Small intestine (tissue), 7 donors: Measurements from ENCODE around the gene GRHL3. TPM values are rescaled to one million over a fixed set of nuclear protein-coding genes. Genes with fewer than 3 reads are reported as not detected.

ENCODE experiments used
- DNase-seq, 2 donors: peaks; one replicate each; pipeline versions ENCODE4 v3.0.0 to v3.0.0-alpha.2; 2013
- FAIRE-seq: peaks from 2 replicates; lab custom pipeline; 2012; peaks lifted over from hg19 to GRCh38; lab: Jason Lieb, UNC
- H3K27ac ChIP-seq, 3 donors: one replicate each; pipeline ENCODE4 v1.5.1; 2013; ENCODE audit warnings: low read length in 2 of 3, mild to moderate bottlenecking in 2 of 3, control low read depth in 1 of 3, inconsistent platforms in 1 of 3, low read depth in 1 of 3, moderate library complexity in 1 of 3
- H3K27me3 ChIP-seq, 3 donors: one replicate each; pipeline ENCODE4 v1.6.1; 2013; ENCODE audit warnings: low read length in 3 of 3, inconsistent platforms in 1 of 3; ENCODE audit not compliant: control insufficient read depth in 3 of 3, insufficient read depth in 3 of 3
- H3K36me3 ChIP-seq, 3 donors: one replicate each; pipeline ENCODE4 v1.6.1; 2013; ENCODE audit warnings: low read length in 3 of 3, inconsistent platforms in 1 of 3, low read depth in 1 of 3, mild to moderate bottlenecking in 1 of 3, moderate library complexity in 1 of 3; ENCODE audit not compliant: control insufficient read depth in 3 of 3, insufficient read depth in 2 of 3
- H3K4me1 ChIP-seq, 3 donors: one replicate each; pipeline ENCODE4 v1.6.1; 2013; ENCODE audit warnings: low read length in 2 of 3, inconsistent platforms in 1 of 3, low read depth in 1 of 3, mild to moderate bottlenecking in 1 of 3, moderate library complexity in 1 of 3; ENCODE audit not compliant: control insufficient read depth in 3 of 3, insufficient read depth in 2 of 3
- H3K4me3 ChIP-seq, 3 donors: one replicate each; pipeline ENCODE4 v1.5.1; 2013; ENCODE audit warnings: low read length in 3 of 3, control low read depth in 1 of 3, inconsistent platforms in 1 of 3, low read depth in 1 of 3, mild to moderate bottlenecking in 1 of 3, moderate library complexity in 1 of 3
- H3K9me3 ChIP-seq, 2 donors: one replicate each; pipeline ENCODE4 v1.6.1; 2013; ENCODE audit warnings: low read depth in 1 of 2, low read length in 1 of 2; ENCODE audit not compliant: control insufficient read depth in 2 of 2, insufficient read depth in 1 of 2
- WGBS, 3 donors: extraction: QIAGEN DNeasy Blood & Tissue Kit; methylation state at CpG; one replicate each; pipeline ENCODE4 v1.1.7; 2013; 5-methylcytosine and 5-hydroxymethylcytosine counted together
- polyA plus RNA-seq, 4 donors: library from polyadenylated mRNA; stranded (reverse) in 3 of 4; unstranded in 1 of 4; fragments of 200-250 nt in 3 of 4; fragments of 120-200 nt in 1 of 4; gene quantifications; one replicate each; pipeline versions ENCODE4 v1.2.1 to v1.2.3, GENCODE V29; 2013
- donor health status: healthy with polysubstance abuse.
- donor health status: control.
- donor health status: control.
- donor health status: Bipolar disorder and iron deficiency.
- donor health status: healthy.

GRHL3 gene
- polyA plus RNA-seq, 4 donors, result 0.28 to 0.67 (median 0.31) TPM; not detected in 1

DNA sequence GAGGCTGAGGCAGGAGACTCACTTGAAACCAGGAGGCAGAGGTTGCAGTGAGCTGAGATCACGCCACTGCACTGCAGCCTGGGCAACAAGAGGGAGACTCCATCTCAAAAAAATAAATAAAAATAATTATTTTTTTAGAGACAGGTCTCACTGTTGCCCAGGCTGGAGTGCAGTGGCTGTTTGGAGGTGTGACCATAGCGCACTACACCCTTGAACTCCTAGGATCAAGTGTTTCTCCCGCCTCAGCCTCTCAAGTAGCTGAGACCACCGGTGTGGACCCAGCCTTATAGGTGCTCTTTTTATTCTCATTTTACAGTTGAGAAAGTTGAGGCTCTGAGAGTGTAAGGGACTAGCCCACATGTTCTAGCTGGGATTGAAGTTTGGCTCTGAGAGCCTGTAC is 15.6 kb upstream of the GRHL3 start:
- no peaks in the 10 kb centered on the region for H3K9me3 ChIP-seq
- no peak overlapping the region for H3K4me3 ChIP-seq
- no peak for DNase-seq
- FAIRE-seq, result no peak
- peaks cover 0 to 4% (median 4%) of the 10 kb centered on the region in 3 donors for H3K4me1 ChIP-seq
- no peak overlapping the region for H3K27ac ChIP-seq
- no peaks in the 10 kb centered on the region for H3K36me3 ChIP-seq
- 89 to 93% (median 90%) methylated on average over 4 of the region's 4 CpGs for WGBS, 3 donors
- no peaks in the 10 kb centered on the region for H3K27me3 ChIP-seq

DNA sequence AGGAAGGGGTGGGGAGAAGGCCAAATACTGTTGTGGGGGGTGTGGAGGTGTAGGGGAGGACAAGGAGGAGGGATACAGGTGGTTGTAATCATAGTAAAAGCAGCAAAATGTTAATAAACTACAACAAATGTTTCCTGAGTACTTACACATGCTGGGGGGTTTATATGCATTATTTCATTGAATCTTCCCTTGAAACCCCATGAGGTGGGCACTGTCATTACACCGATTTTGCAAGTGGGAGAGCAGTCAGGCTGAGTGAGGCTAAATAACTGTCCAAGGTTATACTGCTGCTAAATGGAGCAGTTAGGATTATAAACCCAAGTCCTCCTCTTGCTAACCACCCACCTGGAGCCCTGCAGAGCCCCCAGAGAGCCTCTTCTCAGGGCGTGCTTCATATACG is 14.4 kb upstream of the GRHL3 start:
- H3K4me3 ChIP-seq, result no peak overlapping the region
- 79 to 91% (median 82%) methylated on average over 3 of the region's 3 CpGs for WGBS, 3 donors
- no peaks in the 10 kb centered on the region for H3K9me3 ChIP-seq
- no peaks in the 10 kb centered on the region for H3K36me3 ChIP-seq
- peaks cover 0 to 4% (median 4%) of the 10 kb centered on the region in 3 donors for H3K4me1 ChIP-seq
- DNase-seq (no peak), FAIRE-seq (no peak)
- H3K27ac ChIP-seq, result no peak overlapping the region
- H3K27me3 ChIP-seq, result no peaks in the 10 kb centered on the region

DNA sequence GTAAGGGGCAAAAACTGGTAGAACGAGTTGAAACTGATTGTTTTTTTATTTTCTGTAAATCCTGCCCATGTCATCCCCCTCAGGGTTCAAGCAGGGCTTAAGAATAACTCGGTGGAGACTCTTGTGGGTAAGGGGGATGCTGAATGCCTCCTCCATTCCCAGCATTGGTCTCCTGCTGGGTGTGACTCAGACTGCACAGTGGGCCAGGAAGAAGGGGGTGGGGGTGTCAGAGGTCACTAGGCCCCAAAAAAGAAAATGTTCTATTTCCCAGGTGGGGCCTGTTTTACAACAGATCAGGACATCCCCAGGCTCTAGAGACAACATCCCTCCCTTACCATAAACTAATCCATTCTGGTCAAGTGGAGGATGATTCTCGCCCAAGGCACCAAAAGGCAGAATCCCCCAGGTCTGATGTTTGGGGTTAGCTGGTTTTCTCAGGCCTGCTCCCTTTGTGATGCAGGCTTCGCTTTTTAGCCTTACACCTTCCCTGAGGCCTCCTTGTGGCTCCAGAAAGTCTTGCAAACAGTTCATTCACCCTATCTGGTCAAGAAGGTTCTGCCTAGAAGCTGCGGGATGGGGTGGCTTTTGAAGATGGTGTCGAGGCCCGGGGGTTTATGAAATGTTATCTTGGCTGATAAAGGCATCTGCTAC is 10.7 kb upstream of the GRHL3 start:
- FAIRE-seq, result no peak
- Histone ChIP-seq H3K4me1 (no peaks in the 10 kb centered on the region), H3K9me3 (no peaks in the 10 kb centered on the region), H3K27me3 (no peaks in the 10 kb centered on the region), H3K27ac (no peak overlapping the region), H3K4me3 (no peak overlapping the region), H3K36me3 (no peaks in the 10 kb centered on the region)
- no peak for DNase-seq
- 53 to 72% (median 64%) methylated on average over 7 of the region's 7 CpGs for WGBS, 3 donors

DNA sequence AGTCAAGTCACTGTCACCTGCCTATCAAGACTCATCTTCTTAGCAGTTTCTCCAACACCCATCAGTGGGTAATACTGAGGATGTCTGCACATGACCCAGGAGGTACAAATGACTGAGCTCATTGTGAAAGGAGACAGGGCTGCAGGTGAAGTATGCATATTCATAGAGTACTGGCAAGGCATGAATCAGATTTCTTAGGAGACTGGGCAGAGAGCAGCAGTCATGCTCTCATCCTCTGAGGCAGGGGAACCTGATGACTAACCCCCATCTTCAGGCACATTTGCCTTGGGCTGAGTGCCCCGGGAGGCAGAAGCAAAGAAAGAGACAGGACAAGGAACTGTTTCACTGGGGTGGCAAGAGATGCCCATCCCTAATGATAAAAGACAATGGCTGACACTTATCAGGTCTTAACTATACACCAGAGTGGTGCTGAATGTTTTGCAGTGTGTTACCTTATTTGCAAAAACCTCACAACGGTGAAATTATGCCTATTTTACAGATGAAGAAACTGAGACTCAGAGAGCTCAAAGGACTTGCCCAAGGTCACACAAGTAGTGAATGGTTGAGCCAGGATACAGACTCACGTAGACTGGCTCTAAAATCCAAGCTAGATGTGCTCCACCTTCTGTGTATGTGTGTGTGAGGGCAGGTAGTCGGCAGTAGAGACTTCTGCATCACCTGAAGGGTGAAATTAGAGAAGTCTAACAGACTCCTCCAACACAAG is 9.2 kb upstream of the GRHL3 start:
- Histone ChIP-seq H3K4me1 (no peaks in the 10 kb centered on the region), H3K36me3 (no peaks in the 10 kb centered on the region), H3K27me3 (no peaks in the 10 kb centered on the region), H3K27ac (no peak overlapping the region), H3K4me3 (no peak overlapping the region), H3K9me3 (no peaks in the 10 kb centered on the region)
- no peak for FAIRE-seq
- DNase-seq, result no peak
- WGBS, 3 donors, result 90 to 92% (median 90%) methylated on average over 4 of the region's 4 CpGs

DNA sequence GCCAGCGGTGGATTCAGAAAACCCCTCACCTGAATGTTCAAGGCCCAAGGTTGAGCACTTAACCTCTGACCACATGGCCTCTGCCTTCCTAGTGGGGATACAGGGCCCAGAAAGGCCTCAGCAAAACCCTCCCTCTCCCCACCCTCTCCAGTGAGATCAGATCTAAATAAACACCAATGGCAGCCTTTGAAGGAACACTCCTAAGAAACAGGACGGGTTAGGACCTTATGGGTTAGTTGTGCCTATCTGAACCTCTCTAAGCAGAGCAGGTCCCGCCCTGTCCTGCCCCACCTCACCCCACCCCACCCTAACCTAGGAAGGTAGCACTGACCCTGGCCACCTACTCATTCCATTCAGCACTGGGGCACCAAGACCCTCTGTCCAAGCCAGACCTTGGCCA is 7.9 kb upstream of the GRHL3 start:
- Histone ChIP-seq H3K4me3 (no peak overlapping the region), H3K27ac (no peak overlapping the region), H3K4me1 (no peaks in the 10 kb centered on the region), H3K27me3 (peaks cover 0 to under 1% (median 0%) of the 10 kb centered on the region in 3 donors), H3K36me3 (no peaks in the 10 kb centered on the region), H3K9me3 (no peaks in the 10 kb centered on the region)
- 73 to 85% (median 74%) methylated on average over 3 of the region's 3 CpGs for WGBS, 3 donors
- FAIRE-seq (no peak), DNase-seq (no peak)

DNA sequence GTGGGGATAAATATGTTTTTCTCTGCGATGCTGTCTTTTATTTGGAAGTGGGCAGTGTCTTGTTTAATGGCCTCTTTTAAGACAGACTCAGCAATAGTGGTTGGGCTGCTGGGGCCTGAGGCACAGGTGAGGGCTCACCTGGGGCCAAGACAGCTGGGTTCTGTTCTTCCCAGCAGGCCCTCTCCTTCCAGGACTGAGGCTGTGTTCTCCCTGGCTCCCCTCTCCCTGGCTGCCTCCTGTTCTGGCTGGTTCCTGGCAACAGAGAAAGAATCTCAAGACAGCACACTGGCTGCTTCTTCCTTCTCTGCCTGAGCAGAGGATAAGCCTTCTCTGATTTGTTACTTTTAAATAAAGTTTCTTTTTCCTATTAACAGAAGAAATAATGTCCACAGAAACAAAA is 7.4 kb upstream of the GRHL3 start:
- DNase-seq, result no peak
- H3K36me3 ChIP-seq, result no peaks in the 10 kb centered on the region
- no peak overlapping the region for H3K4me3 ChIP-seq
- H3K4me1 ChIP-seq, result no peaks in the 10 kb centered on the region
- H3K27ac ChIP-seq, result no peak overlapping the region
- H3K9me3 ChIP-seq, result no peaks in the 10 kb centered on the region
- WGBS, 3 donors, result 87 to 92% (median 91%) methylated on average over 1 of the region's 1 CpG
- H3K27me3 ChIP-seq, result peaks cover 0 to 2% (median 0%) of the 10 kb centered on the region in 3 donors
- FAIRE-seq, result no peak

DNA sequence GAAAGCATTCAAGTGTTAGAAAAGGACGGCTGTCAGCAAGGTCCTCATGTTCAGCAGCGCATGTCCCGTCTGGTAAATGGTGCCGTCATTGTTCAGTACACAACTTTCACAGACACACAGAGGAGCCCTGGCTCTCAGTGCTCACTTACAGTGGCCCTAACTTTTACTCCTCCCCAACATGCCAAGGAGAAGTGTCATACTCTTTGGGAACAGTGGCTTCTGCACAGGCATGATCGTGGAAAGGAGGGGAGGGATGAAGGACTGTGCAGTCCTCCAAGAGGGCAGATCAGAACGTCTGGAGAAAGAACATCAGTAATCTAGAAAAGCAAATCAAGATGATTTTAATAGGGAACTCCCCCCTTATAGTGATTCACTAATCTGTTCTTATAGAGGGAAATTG is 3.8 kb upstream of the GRHL3 start:
- Histone ChIP-seq H3K27me3 (peaks cover 0 to 2% (median 0%) of the 10 kb centered on the region in 3 donors), H3K4me3 (no peak overlapping the region), H3K27ac (no peak overlapping the region), H3K9me3 (no peaks in the 10 kb centered on the region), H3K36me3 (no peaks in the 10 kb centered on the region), H3K4me1 (no peaks in the 10 kb centered on the region)
- FAIRE-seq, result no peak
- no peak for DNase-seq
- WGBS, 3 donors, result 79 to 80% (median 79%) methylated on average over 6 of the region's 6 CpGs

DNA sequence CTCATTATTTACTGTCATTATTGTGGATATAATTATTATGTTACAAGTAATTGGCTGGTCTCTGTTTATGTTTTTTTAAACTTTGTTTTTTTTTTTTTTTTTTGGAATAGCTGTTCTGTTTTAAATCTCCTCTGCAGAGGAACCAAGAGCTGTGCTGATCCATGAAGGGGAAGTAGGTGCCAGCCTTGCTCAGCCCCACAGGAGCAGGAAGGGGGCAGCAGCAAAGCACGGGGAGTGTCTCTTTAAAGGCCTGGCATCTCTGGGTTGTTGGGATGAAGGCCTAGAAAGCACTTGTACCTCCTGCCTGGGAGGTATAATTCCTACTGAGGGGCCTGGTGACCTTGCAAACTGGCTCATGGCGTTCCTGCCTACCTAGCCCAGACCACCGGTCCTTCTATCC is 2.5 kb upstream of the GRHL3 start:
- Histone ChIP-seq H3K4me1 (peaks cover 3 to 8% (median 4%) of the 10 kb centered on the region in 3 donors), H3K27ac (no peak overlapping the region), H3K27me3 (peaks cover 0 to 8% (median 2%) of the 10 kb centered on the region in 3 donors), H3K9me3 (no peaks in the 10 kb centered on the region), H3K4me3 (no peak overlapping the region), H3K36me3 (no peaks in the 10 kb centered on the region)
- 61 to 76% (median 66%) methylated on average over 2 to 3 of the region's 3 CpGs for WGBS, 3 donors
- DNase-seq (no peak), FAIRE-seq (no peak)
